GM18505 (cell line): Measurements from ENCODE around the gene GNPDA1.
A peak's percentile ranks its signal among the peaks of the same experiment; 100 is the strongest.

Experiments
- ATAC-seq: cut with Tn5 transposase; IDR thresholded peaks from one replicate; pipeline ENCODE4 v1.9.1; 2021; ENCODE audit not compliant: unreplicated experiment
- POLR2A ChIP-seq: IDR thresholded peaks from 4 replicates; pipeline ENCODE4 v1.6.1; 2011; ENCODE audit warnings: borderline replicate concordance; ENCODE audit not compliant: insufficient read depth, insufficient read length; ENCODE audit errors: extremely low read depth

Gene GNPDA1

DNA sequence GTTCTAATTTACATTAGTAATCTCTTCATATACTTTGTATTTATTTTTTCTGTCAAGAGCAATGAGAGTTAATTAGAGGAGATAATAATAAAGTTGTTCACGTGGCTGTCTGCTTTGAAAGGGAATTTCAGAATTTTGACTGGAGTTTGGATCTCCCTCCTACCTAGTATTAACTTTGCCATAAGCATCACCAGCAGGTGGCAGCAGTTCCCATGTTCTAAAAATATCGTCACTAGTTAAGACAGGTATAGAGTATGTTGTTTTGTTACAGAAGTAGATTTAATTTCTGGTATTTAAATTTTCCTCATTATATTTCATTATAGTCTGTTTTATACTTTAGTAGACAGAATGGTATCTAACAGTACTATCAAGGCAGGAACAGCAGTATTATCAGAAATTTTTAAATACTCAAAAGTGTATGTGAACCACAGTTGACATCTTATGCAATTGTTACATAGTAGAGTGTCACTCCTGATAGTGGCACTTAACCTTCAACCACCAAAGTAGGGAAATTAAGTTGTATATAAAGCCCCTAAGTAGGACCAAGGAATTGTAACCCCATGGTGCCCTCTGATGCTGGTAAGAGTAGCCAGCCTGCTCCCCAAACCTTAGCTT lies 20.4 kb downstream of the GNPDA1 start:
- TF ChIP-seq POLR2A, result no peak

DNA sequence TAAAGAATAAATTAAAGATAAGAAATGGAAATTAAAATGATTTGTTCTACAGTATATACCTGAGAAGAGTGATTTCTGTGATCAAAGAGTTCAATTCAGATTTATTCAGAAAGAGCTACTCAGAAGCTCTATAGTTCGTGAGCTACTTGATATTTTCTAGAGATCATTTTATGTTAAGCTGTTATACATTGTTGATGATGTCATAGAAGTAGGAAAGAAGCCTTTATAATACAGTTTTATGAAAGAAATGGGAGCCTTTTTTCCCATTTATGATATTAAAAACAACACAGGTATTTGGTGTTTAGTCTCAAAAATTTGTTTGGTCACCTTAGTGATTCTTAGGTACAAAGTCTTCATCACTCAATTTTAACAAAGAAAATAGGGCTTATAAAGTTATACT lies 23.1 kb downstream of the GNPDA1 start:
- ATAC-seq, result no peak
- TF ChIP-seq POLR2A, result no peak

More for the DNA sequence above, 20.4 kb downstream of the GNPDA1 start:
- no peak for ATAC-seq

DNA sequence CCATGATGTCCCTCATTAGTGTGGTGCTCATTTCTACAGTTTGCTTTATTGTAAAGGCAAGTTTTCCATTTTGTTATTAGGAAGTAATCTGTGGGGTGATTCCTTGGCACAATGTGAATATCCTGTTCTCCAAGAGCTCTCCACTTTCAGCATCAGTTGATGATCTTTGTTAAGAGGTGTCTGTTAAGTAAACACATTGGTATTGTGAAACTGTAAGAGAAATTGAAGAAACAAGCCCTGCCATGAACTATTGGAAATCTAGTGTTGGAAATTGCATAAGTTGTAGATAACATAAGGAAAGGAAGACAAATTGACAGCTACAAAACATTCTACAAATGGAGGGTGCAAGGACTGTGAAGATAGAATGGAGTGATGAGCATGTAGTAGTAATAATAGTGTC lies 26.8 kb downstream of the GNPDA1 start:
- ATAC-seq, result no peak
- TF ChIP-seq POLR2A, result no peak

DNA sequence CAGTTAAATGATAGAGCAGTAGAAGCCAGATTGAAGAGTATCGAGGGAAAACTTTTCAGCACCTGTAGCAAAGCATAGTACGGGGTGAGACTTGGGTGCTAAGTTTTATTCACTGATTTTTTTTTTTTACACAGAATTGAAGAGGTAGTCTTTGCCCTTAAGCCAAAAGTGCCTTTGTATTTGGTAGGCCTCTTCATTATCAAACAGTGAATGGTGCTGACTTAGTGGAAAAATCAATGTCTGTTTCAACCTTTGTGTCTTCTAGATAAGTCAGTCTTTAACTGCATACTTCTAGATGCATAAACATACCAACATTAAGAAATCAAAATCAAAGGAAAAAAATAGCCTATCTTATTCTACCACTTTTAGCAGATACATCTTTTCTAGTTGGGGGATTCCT lies 30.2 kb downstream of the GNPDA1 start:
- no peak for ATAC-seq
- no peak for TF ChIP-seq POLR2A

DNA sequence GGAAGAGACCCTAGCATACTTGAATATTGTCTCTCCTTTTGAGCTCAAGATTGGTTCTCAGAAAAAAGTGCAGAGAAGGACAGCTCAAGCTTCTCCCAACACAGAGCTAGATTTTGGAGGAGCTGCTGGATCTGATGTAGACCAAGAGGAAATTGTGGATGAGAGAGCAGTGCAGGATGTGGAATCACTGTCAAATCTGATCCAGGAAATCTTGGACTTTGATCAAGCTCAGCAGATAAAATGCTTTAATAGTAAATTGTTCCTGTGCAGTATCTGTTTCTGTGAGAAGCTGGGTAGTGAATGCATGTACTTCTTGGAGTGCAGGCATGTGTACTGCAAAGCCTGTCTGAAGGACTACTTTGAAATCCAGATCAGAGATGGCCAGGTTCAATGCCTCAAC lies 34.4 kb downstream of the GNPDA1 start:
- ATAC-seq, result no peak
- no peak for TF ChIP-seq POLR2A

DNA sequence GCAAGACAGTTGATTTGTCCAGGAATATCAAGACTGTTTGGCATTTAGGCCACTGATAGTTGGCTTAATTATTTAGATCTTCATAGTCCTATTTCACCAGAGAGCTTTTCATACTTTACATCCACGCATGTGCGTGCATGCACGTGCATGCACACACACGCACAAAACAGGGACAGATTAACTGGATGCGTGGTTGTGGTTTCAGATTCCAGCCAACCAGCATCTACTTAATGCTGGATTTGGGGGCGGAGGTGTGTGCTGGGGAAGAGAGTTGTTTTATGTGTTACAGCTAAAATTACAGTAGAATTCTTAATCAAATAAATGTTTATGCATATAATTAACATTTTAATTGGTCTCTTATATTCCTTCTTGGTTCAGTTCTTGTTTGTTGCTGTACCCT lies 36.7 kb downstream of the GNPDA1 start:
- no peak for ATAC-seq
- no peak for TF ChIP-seq POLR2A

DNA sequence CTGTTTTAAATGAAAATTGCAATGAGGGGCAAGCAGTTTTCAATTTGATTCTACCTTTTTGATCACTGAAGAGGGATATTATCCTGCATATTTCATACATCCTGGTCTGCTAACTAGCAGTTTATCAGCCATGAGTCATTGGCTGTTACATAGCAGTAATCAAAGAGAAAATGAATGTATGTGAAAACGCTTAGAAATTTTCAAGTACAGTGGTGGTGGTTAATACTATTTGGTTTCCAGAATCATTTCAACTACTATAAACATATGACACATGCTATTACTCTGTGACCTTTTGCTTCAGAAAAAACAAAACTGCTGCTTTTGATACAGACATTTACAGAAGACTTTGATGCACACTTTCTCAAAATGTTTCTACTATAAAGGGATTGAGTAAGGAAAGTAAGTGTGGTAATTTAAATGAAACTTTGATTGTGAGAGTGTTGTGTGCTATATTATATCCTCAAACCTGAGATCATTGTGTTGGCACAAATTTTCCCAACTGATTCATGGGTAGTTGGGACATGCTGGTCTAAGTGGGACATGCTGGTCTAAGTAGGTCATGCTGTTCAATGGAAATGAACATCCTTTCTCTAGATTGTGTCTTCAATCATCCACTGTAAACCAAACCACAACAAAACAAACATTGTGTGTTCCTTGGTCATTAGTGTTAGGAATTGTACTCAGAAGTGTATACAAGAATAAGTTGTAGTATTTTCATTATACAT lies 38.8 kb downstream of the GNPDA1 start:
- TF ChIP-seq POLR2A, result no peak

DNA sequence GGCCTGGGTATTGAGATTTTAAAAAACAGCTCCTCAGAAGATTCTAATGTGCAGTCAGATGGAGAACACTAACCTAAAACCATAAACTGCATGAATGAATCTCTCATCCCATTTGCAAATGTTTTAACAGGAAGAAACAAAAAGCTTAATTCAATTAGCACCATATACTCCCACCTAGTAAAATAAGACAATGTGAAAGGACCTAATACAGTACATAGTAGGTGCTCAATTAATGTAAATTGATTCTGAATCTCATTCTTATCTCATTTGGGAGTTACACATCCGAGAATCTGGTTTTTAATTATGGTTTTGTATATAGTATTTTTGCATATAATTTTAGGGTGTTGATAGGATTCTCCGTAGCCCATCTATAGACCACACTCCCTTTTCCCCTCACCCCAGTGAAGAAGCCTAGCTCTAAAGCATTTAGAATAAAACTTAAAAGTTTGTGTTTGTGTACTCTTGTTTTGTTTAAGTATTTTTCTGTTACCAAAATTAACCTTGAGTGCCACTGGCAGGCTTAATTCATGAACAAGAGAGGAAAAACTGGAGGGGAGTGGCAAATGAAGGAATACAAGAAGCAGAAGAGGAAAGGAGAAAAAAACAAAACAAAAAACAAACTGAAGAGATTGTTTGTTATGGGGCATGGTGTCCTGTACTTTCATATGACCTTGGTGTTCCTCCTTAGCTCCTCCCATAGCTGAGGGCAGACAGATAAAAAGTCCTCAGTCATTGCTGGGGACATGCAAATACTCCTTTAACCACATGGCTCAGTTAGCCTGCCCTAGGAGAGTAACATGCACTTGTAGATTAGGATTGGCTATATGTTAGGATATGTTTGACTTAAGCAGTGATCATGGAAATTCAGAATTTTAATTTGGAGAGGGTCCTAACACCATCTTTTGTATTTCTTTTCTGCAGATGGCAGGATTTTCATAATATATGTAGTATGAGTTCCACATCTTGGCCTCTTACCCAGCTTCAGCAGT lies 42.8 kb downstream of the GNPDA1 start:
- peak; percentile 47 for ATAC-seq
- no peak for TF ChIP-seq POLR2A

More for the DNA sequence above, 38.8 kb downstream of the GNPDA1 start:
- ATAC-seq, result no peak

DNA sequence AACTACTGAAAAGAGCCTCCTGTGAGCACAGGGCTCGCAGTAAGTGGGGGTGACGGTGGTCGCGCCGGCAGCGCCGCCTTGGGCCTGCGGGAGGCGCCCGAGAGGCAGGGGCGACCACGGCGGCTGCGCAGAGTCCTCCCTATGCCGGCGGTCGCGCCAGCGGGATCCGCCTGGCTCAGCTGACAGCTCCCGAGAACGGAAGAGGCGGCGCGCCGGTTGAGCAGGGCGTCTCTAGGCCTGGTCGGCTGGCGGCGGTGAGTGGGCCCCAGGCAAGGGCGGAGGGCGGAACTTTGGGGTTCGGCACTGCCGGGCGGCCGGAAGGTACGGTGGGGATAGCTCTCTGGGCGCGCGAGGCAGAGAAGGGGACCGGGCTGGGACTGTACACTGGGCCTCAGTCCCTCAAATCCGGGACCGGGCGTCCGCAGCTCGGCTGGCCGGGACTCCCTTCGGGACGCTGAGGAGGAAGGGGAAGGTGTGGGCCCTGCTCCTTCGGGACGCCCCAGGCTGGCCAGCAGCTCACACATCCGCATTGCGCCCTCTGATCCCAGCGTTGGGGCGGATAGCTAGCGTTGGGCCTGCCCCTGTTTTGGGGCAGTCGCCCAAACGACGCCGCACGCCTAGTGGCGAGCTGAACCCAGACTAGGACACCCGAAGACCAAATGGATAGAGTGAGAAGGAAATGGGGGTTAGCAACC lies 43.8 kb downstream of the GNPDA1 start, which contains the start of gene RNF14:
TSS of gene RNF14 (plus strand) at position 192 of the 695 bp plus-strand sequence. CDS start 4,484 bp downstream, outside the sequence.
- peak; percentile 95 for TF ChIP-seq POLR2A
- peak; percentile 92 for ATAC-seq

DNA sequence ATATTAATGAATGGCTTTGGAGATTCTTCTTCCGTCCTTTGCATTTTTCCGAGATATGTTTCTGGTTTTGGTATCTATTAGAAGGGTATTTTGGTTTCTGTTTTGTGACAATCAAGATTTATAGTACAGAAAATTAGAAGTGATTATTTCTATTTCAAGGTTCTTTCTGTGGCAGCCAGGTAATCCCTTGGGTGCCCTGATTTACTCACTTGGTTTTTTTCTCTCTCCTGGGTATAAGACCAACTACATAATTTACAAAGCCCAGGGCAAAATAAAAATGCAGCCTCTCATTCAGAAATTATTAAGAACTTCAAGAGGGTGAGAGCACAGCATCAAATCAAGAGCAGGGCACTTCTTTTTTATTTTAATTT lies 45.9 kb downstream of the GNPDA1 start:
- no peak for ATAC-seq
- TF ChIP-seq POLR2A, result no peak

DNA sequence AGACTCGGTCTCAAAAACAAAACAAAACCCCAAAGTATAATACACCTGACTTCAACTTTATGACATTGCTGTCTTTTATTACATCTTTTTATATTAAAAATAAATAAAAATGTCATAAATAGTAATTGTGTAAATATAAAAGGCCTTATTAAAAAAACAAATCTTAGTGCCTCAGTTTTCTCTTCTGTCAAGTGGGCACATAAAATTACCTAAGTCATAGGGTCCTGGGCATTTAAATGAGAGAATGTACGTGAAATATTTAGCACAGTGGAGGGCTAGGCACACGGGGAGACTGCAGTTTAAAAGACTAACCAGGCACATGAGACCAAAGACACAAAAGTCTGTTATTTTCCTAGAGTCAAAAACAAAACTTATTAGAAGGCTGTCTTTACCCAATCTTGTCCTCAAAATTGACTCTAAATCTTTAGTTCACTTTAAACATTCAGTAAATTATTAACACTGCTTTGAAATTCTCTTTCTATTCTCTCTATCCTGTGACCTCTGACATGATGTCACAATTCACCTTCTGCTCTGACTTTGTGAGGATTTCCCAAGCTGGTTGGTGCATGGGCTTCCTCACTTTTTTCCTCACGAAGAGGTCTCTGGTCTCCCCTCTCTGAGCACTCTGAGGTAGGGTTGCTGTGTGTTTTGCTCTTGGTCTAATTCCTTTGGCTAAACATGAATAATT lies 46.4 kb downstream of the GNPDA1 start:
- no peak for ATAC-seq
- no peak for TF ChIP-seq POLR2A

DNA sequence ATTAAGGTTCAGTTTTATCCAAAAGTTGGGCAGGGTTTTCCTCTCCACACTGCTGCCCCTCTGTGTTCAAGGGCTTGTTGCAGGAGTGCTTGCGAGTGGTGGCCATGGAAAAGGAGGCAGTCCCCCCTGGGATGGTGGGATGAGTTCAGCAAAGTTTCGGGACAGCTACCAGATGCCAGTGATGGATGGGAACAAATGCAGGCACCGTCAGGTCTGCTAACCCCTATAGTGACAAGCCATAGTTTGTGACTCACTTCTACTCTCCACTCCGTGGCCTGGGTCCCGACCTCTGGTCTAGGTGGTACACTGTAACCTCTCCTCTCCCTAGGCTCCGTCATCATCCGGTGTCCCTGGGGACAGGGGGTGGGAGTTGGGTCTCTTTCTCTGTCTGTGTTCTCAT lies 47.8 kb downstream of the GNPDA1 start:
- ATAC-seq, result no peak
- TF ChIP-seq POLR2A, result no peak

DNA sequence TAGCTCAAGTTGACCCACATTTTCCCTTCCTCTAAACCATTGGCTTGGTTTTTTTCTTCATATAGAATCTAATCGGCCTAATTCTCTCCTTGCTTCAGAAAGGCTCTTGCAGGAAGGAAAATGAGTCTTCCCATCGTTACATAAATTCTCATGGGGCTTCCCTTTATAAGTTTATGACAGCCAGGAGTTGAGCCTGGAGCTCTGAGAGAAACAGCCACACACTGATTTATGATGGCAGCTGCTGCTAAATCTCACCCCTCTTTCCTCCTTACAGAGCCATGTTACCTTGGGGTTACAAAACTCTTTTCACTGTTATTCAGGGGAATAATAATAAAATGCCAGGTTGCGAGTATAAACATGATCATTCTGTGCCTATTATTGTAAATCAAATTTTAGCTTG lies 49.1 kb downstream of the GNPDA1 start:
- no peak for ATAC-seq
- TF ChIP-seq POLR2A, result no peak

DNA sequence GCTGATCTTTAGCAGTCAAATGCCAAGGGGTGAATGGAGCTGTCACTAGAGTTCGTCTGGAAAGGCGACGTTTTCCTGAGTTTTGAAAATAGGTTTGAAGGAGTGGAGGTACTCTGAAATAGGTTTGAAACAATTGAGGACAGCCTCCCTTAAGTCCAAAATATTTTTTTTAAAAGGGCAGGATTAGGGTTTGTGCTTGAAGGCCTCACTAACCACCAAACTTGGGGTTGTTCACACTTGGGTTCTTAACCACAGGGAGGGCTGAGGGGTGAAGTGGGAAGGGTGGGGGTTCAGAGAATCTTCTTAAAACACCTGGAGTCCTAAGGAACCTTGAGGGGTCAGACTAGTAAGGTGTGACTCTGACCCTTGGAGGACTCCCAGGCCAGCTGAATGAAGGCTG lies 51.4 kb downstream of the GNPDA1 start:
- no peak for ATAC-seq
- no peak for TF ChIP-seq POLR2A
